Ishikawa (cell line): ENCODE data around the gene ABHD16A.

Experiments used
- CEBPB ChIP-seq: IDR thresholded peaks from 2 replicates; pipeline ENCODE4 v1.6.1; 2012
- CREB1 ChIP-seq: IDR thresholded peaks from 2 replicates; pipeline ENCODE4 v1.6.1; 2012; ENCODE audit warnings: low read depth
- EGR1 ChIP-seq: IDR thresholded peaks from 2 replicates; pipeline ENCODE4 v1.6.1; 2012
- EP300 ChIP-seq: IDR thresholded peaks from 2 replicates; pipeline ENCODE4 v1.6.1; 2012; ENCODE audit warnings: borderline replicate concordance
- FOXM1 ChIP-seq: IDR thresholded peaks from 2 replicates; pipeline ENCODE4 v1.6.1; 2012; ENCODE audit warnings: low read depth, borderline replicate concordance
- MAX ChIP-seq: IDR thresholded peaks from 2 replicates; pipeline ENCODE4 v1.6.1; 2012
- NFIC ChIP-seq: IDR thresholded peaks from 2 replicates; pipeline ENCODE4 v1.6.1; 2012
- RAD21 ChIP-seq: IDR thresholded peaks from 2 replicates; pipeline ENCODE4 v1.6.1; 2012; ENCODE audit warnings: low read depth
- REST ChIP-seq: IDR thresholded peaks from 2 replicates; pipeline ENCODE4 v1.6.1; 2012; ENCODE audit warnings: low read depth, mild to moderate bottlenecking
- TAF1 ChIP-seq: IDR thresholded peaks from 2 replicates; pipeline ENCODE4 v1.6.1; 2012; ENCODE audit warnings: low read depth, mild to moderate bottlenecking
- TCF12 ChIP-seq: IDR thresholded peaks from 2 replicates; pipeline ENCODE4 v1.6.1; 2012; ENCODE audit warnings: low read depth
- TEAD4 ChIP-seq: IDR thresholded peaks from 2 replicates; pipeline ENCODE4 v1.6.1; 2012
- USF1 ChIP-seq: IDR thresholded peaks from 2 replicates; pipeline ENCODE4 v1.6.1; 2012
- YY1 ChIP-seq: IDR thresholded peaks from 2 replicates; pipeline ENCODE4 v1.6.1; 2012; ENCODE audit warnings: low read depth
- ZBTB7A ChIP-seq: IDR thresholded peaks from 2 replicates; pipeline ENCODE4 v1.6.1; 2012; ENCODE audit warnings: low read depth

ABHD16A gene

GRCh38 chr6:31701666-31702404, 1.3 kb downstream of the ABHD16A start:
- no peak for TF ChIP-seq EP300
- TF ChIP-seq ZBTB7A: no peak; the same call in 1 of the 2 replicates

GRCh38 chr6:31700740-31701401, 2.3 kb downstream of the ABHD16A start:
- TF ChIP-seq TAF1: no peak
- no peak for TF ChIP-seq REST
- no peak for TF ChIP-seq CEBPB
- TF ChIP-seq EGR1: no peak
- no peak for TF ChIP-seq TCF12
- no peak for TF ChIP-seq MAX
- TF ChIP-seq ZBTB7A: no peak
- no peak for TF ChIP-seq USF1
- TF ChIP-seq EP300: no peak
- TF ChIP-seq YY1: no peak
- no peak for TF ChIP-seq TEAD4
- TF ChIP-seq RAD21: no peak
- TF ChIP-seq FOXM1: no peak
- TF ChIP-seq CREB1: no peak
- TF ChIP-seq NFIC: no peak

GRCh38 chr6:31697555-31697954, 5.6 kb downstream of the ABHD16A start:
- TF ChIP-seq EGR1: no peak
- TF ChIP-seq ZBTB7A: no peak
- no peak for TF ChIP-seq RAD21
- TF ChIP-seq USF1: no peak

GRCh38 chr6:31693535-31693934, 9.6 kb downstream of the ABHD16A start:
- TF ChIP-seq YY1 (no peak), NFIC (no peak), REST (no peak), TEAD4 (no peak), ZBTB7A (no peak), CREB1 (no peak), RAD21 (no peak), USF1 (no peak)

GRCh38 chr6:31692886-31693285, 10.2 kb downstream of the ABHD16A start:
- TF ChIP-seq TCF12: no peak
- TF ChIP-seq ZBTB7A: no peak
- TF ChIP-seq TEAD4: no peak
- TF ChIP-seq YY1: no peak
- TF ChIP-seq EP300: no peak

GRCh38 chr6:31692353-31692752, 10.8 kb downstream of the ABHD16A start:
- TF ChIP-seq TCF12: no peak
- no peak for TF ChIP-seq TAF1
- TF ChIP-seq ZBTB7A: no peak
- no peak for TF ChIP-seq CREB1
- TF ChIP-seq EGR1: no peak
- TF ChIP-seq USF1: no peak
- no peak for TF ChIP-seq EP300
- TF ChIP-seq CEBPB: no peak
- no peak for TF ChIP-seq FOXM1
- no peak for TF ChIP-seq NFIC
- no peak for TF ChIP-seq REST
- TF ChIP-seq YY1: no peak
- no peak for TF ChIP-seq MAX
- no peak for TF ChIP-seq RAD21
- TF ChIP-seq TEAD4: no peak
